Measurements from ENCODE around the gene KDM2A. TPM values are rescaled to one million over a fixed set of nuclear protein-coding genes. Genes with fewer than 3 reads are reported as not detected.

The KDM2A gene
- total and polyA plus RNA-seq, 2 donors (not counting 1 experiment from before 2014, with no cell fraction given) = 132 to 229 TPM

DNA sequence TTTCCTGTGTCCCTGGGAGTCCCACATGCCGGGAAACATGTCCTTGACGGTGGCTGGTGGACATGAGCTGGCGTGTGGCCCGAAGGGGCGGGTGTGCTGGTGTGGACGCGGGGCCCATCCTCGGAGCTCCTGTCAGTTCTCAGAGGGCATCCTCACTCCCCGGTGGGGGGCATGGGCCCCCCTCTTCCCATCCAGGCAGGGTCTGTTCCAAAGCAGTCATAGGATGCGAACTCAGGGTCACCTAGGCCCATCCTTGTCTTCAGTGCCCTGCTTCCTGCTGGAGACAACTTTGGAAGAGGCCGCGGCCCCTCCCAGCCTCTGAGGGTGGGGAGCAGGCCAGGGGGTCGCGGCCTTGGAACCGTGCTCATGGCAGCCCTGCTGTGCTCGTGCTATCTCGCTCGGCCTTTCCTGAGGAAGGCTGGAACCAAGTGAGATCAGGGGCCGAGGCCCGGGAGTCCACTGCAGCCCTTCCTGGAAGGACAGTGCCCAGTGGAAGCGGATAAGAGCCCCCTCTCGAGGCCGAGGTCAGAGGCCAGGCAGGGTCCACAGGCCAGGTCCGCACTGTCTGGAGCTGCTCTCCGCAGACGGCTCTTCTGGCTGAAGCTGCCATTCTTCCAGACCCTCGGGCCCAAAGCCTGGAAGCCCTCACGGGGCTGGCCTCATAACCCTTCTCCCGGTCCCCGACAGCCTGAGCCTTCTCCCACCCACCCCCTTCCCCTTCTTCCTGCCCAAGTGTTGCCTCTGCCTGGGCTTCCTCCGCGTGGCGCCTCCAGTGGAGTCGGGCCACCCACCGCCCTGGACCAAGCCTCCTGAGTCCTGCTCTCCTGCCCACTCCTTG lies 155.9 kb downstream of the KDM2A start:
- Mint-ChIP-seq H3K4me3 (peak overlapping the region; percentile 74), H3K27ac (peak overlapping the region; percentile 98), H3K9me3 (ENCODE audit: insufficient read depth) (no peaks in the 10 kb centered on the region), H3K27me3 (no peaks in the 10 kb centered on the region), H3K4me1 (peaks cover 95% of the 10 kb centered on the region)
- Histone ChIP-seq H3K27ac (ENCODE audit: low read length in 2 of 2) (peak overlapping the region; percentile 76 to 82), H3K4me2 (replicated peaks; ENCODE audit: low read depth, low read length, poor library complexity, severe bottlenecking) (peak overlapping the region; percentile 92), H2AFZ (ENCODE audit: insufficient read depth, low read depth, low read length, poor library complexity, severe bottlenecking) (no peak overlapping the region), H3K27me3 (replicated peaks in 1 of 4; ENCODE audit: control extremely low read depth in 1 of 4, control insufficient read depth in 3 of 4, insufficient read depth in 4 of 4, low read length in 3 of 4) (no peaks in the 10 kb centered on the region), H3K4me3 (ENCODE audit: control extremely low read depth in 1 of 5, extremely low read depth in 1 of 5, insufficient read depth in 1 of 5, low read depth in 2 of 5, low read length in 4 of 5) (no peak overlapping the region), H3K36me3 (replicated peaks in 1 of 2; ENCODE audit: control extremely low read depth in 1 of 2, control insufficient read depth in 1 of 2, extremely low read depth in 1 of 2, insufficient read depth in 2 of 2, low read length in 1 of 2) (peaks cover 0 to 76% of the 10 kb centered on the region in 2 experiments), H3K9me3 (ENCODE audit: control extremely low read depth in 1 of 3, control insufficient read depth in 2 of 3, insufficient read depth in 1 of 3, low read length in 2 of 3) (no peaks in the 10 kb centered on the region), H4K20me1 (ENCODE audit: control insufficient read depth, insufficient read depth, low read length, poor library complexity, severe bottlenecking) (peaks cover 75% of the 10 kb centered on the region), H3K9ac (ENCODE audit: low read length) (peak overlapping the region; percentile 18), H3K79me2 (ENCODE audit: control insufficient read depth, insufficient read depth, low read length) (peaks cover 100% of the 10 kb centered on the region), H3K4me1 (ENCODE audit: control insufficient read depth in 2 of 2, insufficient read depth in 2 of 2, low read length in 2 of 2) (peaks cover 98 to 99% of the 10 kb centered on the region in 2 donors)
- DNase-seq (no peak), ATAC-seq (ENCODE audit: low read depth) (no peak)
- POLR2A ChIA-PET = interaction anchor here (1.7 to 2.0 kb wide), 2 partner anchors 13 to 78 kb away, joined by 4 to 13 read pairs; partner anchors contain the start of gene ANKRD13D
- intact Hi-C loops (cut with micrococcal nuclease) = no loop called here
- no peak for TF ChIP-seq EZH2 (IDR thresholded peaks at IDR 0.05; ENCODE audit: borderline replicate concordance, insufficient read depth, low read depth, low read length, poor library complexity, severe bottlenecking)
- TF ChIP-seq, protein P1, sequence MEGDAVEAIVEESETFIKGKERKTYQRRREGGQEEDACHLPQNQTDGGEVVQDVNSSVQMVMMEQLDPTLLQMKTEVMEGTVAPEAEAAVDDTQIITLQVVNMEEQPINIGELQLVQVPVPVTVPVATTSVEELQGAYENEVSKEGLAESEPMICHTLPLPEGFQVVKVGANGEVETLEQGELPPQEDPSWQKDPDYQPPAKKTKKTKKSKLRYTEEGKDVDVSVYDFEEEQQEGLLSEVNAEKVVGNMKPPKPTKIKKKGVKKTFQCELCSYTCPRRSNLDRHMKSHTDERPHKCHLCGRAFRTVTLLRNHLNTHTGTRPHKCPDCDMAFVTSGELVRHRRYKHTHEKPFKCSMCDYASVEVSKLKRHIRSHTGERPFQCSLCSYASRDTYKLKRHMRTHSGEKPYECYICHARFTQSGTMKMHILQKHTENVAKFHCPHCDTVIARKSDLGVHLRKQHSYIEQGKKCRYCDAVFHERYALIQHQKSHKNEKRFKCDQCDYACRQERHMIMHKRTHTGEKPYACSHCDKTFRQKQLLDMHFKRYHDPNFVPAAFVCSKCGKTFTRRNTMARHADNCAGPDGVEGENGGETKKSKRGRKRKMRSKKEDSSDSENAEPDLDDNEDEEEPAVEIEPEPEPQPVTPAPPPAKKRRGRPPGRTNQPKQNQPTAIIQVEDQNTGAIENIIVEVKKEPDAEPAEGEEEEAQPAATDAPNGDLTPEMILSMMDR (IDR thresholded peaks at IDR 0.05) = no peak
- WGBS (ENCODE audit: insufficient coverage) = 49% methylated on average over 34 of the region's 35 CpGs
- CTCF ChIA-PET = interaction anchor here (0.9 to 5.5 kb wide), 4 partner anchors 7 to 42 kb away, joined by 3 to 46 read pairs (median 5); partner anchors contain the start of gene GRK2

Data from B cell (primary cell).